IMR-90 (cell line): ENCODE results near the gene ACAA2. TPM values are rescaled to one million over a fixed set of nuclear protein-coding genes. Genes with fewer than 3 reads are reported as not detected.

Source experiments
- ATAC-seq: fragments of 200-7000 bp; cut with Tn5 transposase; 2 replicates; pipeline ENCODE4 v1.9.1; 2020; ENCODE audit warnings: low read depth, mild to moderate bottlenecking, moderate library complexity
- BruUV-seq: library from RNA; stranded (reverse); fragments of 400-500 nt; replicated peaks from 2 replicates; lab custom pipeline; 2021; lab: Mats Ljungman, UMichigan
- CTCF ChIA-PET: fragments of 300-600 bp; formaldehyde crosslinking; extraction: SDS; loops from one replicate; lab custom pipeline; 2021; ENCODE audit warnings: antibody characterized with exemption; lab: Yijun Ruan, JAX
- POLR2A ChIA-PET: fragments of 300-600 bp; sonication (Branson Sonifier 250); formaldehyde crosslinking; loops from one replicate; lab custom pipeline; 2022; ENCODE audit warnings: antibody characterized with exemption; ENCODE audit not compliant: unreplicated experiment; lab: Charles Lee
- DNase-seq: peaks from one replicate; pipeline ENCODE4 v3.0.0; 2013
- H2AFZ ChIP-seq: replicated peaks from 2 replicates; pipeline ENCODE3; 2013; ENCODE audit warnings: low read length, mild to moderate bottlenecking; ENCODE audit not compliant: poor library complexity
- H2AK5ac ChIP-seq: 2 replicates; pipeline ENCODE4 v1.6.1; 2013; ENCODE audit warnings: low read depth, low read length, inconsistent platforms
- H2AK9ac ChIP-seq: replicated peaks from 2 replicates; pipeline ENCODE3; 2013; ENCODE audit warnings: mild to moderate bottlenecking, low read depth, low read length, moderate library complexity; ENCODE audit not compliant: poor library complexity
- H2BK120ac ChIP-seq: 2 replicates; pipeline ENCODE4 v1.6.1; 2013; ENCODE audit warnings: low read depth, low read length, inconsistent platforms
- H2BK15ac ChIP-seq: 3 replicates; pipeline ENCODE4 v1.6.1; 2013; ENCODE audit warnings: low read depth, low read length, inconsistent platforms
- H2BK20ac ChIP-seq: 2 replicates; pipeline ENCODE4 v1.6.1; 2013; ENCODE audit warnings: low read depth, mild to moderate bottlenecking, inconsistent platforms, low read length, moderate library complexity
- H2BK5ac ChIP-seq: 2 replicates; pipeline ENCODE4 v1.6.1; 2013; ENCODE audit warnings: mild to moderate bottlenecking, low read depth, low read length, inconsistent platforms; ENCODE audit not compliant: poor library complexity, severe bottlenecking
- H3K14ac ChIP-seq: replicated peaks from 2 replicates; pipeline ENCODE4 v1.6.1; 2013; ENCODE audit warnings: low read depth, low read length, inconsistent platforms
- H3K18ac ChIP-seq: 2 replicates; pipeline ENCODE4 v1.6.1; 2013; ENCODE audit warnings: low read depth, low read length, control low read depth
- H3K23ac ChIP-seq: 2 replicates; pipeline ENCODE4 v1.6.1; 2013; ENCODE audit warnings: low read depth, low read length, inconsistent platforms
- H3K27ac ChIP-seq: 2 replicates; pipeline ENCODE4 v1.5.1; 2013; ENCODE audit warnings: mild to moderate bottlenecking, control low read depth, low read length; ENCODE audit not compliant: insufficient read depth
- H3K27me3 ChIP-seq: 2 replicates; pipeline ENCODE4 v1.6.1; 2013; ENCODE audit warnings: low read length; ENCODE audit not compliant: control insufficient read depth, insufficient read depth
- H3K36me3 ChIP-seq: 2 replicates; pipeline ENCODE4 v1.6.1; 2013; ENCODE audit warnings: low read length, mixed read lengths; ENCODE audit not compliant: control insufficient read depth, insufficient read depth
- H3K4ac ChIP-seq: 2 replicates; pipeline ENCODE4 v1.6.1; 2013; ENCODE audit warnings: low read depth, low read length, inconsistent platforms
- H3K4me1 ChIP-seq: 2 replicates; pipeline ENCODE4 v1.6.1; 2013; ENCODE audit warnings: low read length, mixed read lengths; ENCODE audit not compliant: control insufficient read depth, insufficient read depth
- H3K4me2 ChIP-seq: 2 replicates; pipeline ENCODE4 v1.6.1; 2013; ENCODE audit warnings: low read depth, mild to moderate bottlenecking, control low read depth, low read length, moderate library complexity
- H3K4me3 ChIP-seq: 2 replicates; pipeline ENCODE4 v1.5.1; 2013; ENCODE audit warnings: low read depth, mild to moderate bottlenecking, control low read depth, low read length, moderate library complexity; ENCODE audit not compliant: insufficient read depth
- H3K56ac ChIP-seq: 2 replicates; pipeline ENCODE4 v1.6.1; 2013; ENCODE audit warnings: low read length, inconsistent platforms; ENCODE audit not compliant: insufficient read depth; ENCODE audit errors: extremely low read depth
- H3K79me1 ChIP-seq, 2 experiments: 2 replicates each; pipeline ENCODE4 v1.6.1; 2013; ENCODE audit warnings: low read length in 2 of 2, inconsistent platforms in 1 of 2, low read depth in 1 of 2
- H3K9ac ChIP-seq: 2 replicates; pipeline ENCODE4 v1.6.1; 2013; ENCODE audit warnings: low read depth, low read length, control low read depth
- H3K9me1 ChIP-seq: 2 replicates; pipeline ENCODE4 v1.6.1; 2013; ENCODE audit warnings: low read length, inconsistent platforms; ENCODE audit not compliant: insufficient read depth
- H3K9me3 ChIP-seq: 2 replicates; pipeline ENCODE4 v1.6.1; 2013; ENCODE audit warnings: low read length; ENCODE audit not compliant: control insufficient read depth, insufficient read depth
- H4K20me1 ChIP-seq: 2 replicates; pipeline ENCODE4 v1.6.1; 2013; ENCODE audit warnings: low read length, inconsistent platforms; ENCODE audit not compliant: insufficient read depth
- H4K5ac ChIP-seq: 2 replicates; pipeline ENCODE4 v1.6.1; 2013; ENCODE audit warnings: mild to moderate bottlenecking, low read depth, low read length, control low read depth
- H4K8ac ChIP-seq, 2 experiments: 2 replicates each; pipeline ENCODE4 v1.6.1; 2013; ENCODE audit warnings: low read depth in 2 of 2, low read length in 2 of 2, control low read depth in 1 of 2, inconsistent platforms in 1 of 2
- H4K91ac ChIP-seq: 2 replicates; pipeline ENCODE4 v1.6.1; 2013; ENCODE audit warnings: low read depth, low read length, inconsistent platforms; ENCODE audit not compliant: insufficient read depth
- BHLHE40 ChIP-seq: fragments of 150-350 bp; IDR thresholded peaks from 2 replicates; pipeline ENCODE4 v1.6.1; 2016; ENCODE audit warnings: mild to moderate bottlenecking, low read depth, low read length
- CEBPB ChIP-seq: IDR thresholded peaks from 2 replicates; pipeline ENCODE4 v1.6.1; 2012; ENCODE audit warnings: low read depth, low read length, improper control_type of control experiment
- CHD1 ChIP-seq: IDR thresholded peaks from 2 replicates; pipeline ENCODE4 v1.6.1; 2012; ENCODE audit warnings: low read depth, low read length, improper control_type of control experiment
- FOS ChIP-seq: fragments of 150-350 bp; IDR thresholded peaks from 2 replicates; pipeline ENCODE4 v1.6.1; 2016; ENCODE audit warnings: low read depth, low read length
- MAFK ChIP-seq: IDR thresholded peaks from 2 replicates; pipeline ENCODE4 v1.6.1; 2012; ENCODE audit warnings: low read depth, low read length, improper control_type of control experiment
- MAZ ChIP-seq: IDR thresholded peaks from 2 replicates; pipeline ENCODE4 v1.6.1; 2012; ENCODE audit warnings: low read depth, mild to moderate bottlenecking, low read length, improper control_type of control experiment, moderate library complexity, borderline replicate concordance
- MXI1 ChIP-seq: IDR thresholded peaks from 2 replicates; pipeline ENCODE4 v1.6.1; 2012; ENCODE audit warnings: low read depth, mild to moderate bottlenecking, low read length, moderate library complexity, borderline replicate concordance
- NFE2L2 ChIP-seq: fragments of 150-350 bp; IDR thresholded peaks from 2 replicates; pipeline ENCODE4 v1.6.1; 2016; ENCODE audit warnings: low read depth, mild to moderate bottlenecking, low read length
- POLR2A ChIP-seq: IDR thresholded peaks from 2 replicates; pipeline ENCODE4 v1.6.1; 2012; ENCODE audit warnings: mild to moderate bottlenecking, low read depth, low read length
- RAD21 ChIP-seq: IDR thresholded peaks from 2 replicates; pipeline ENCODE4 v1.6.1; 2012; ENCODE audit warnings: low read length, improper control_type of control experiment
- RCOR1 ChIP-seq: IDR thresholded peaks from 2 replicates; pipeline ENCODE4 v1.6.1; 2012; ENCODE audit warnings: mild to moderate bottlenecking, low read length, improper control_type of control experiment; ENCODE audit not compliant: insufficient replicate concordance
- RFX5 ChIP-seq: IDR thresholded peaks from 2 replicates; pipeline ENCODE4 v1.8.0; 2012; ENCODE audit warnings: low read depth, mild to moderate bottlenecking, low read length, moderate library complexity
- SMC3 ChIP-seq: fragments of 150-350 bp; IDR thresholded peaks from 2 replicates; pipeline ENCODE4 v1.6.1; 2016; ENCODE audit warnings: low read depth, mild to moderate bottlenecking, antibody characterized with exemption, low read length, moderate library complexity
- WGBS, 2 experiments: methylation state at CpG; one replicate each; pipeline versions ENCODE4 v1.1.5 to v1.1.7; 2013; ENCODE audit warnings: missing lambda C conversion rate in 2 of 2; ENCODE audit not compliant: insufficient read length in 1 of 2; ENCODE audit errors: extremely low coverage in 2 of 2; 5-methylcytosine and 5-hydroxymethylcytosine counted together
- dilution Hi-C: fragments of 300-500 bp; cut with HindIII; formaldehyde crosslinking; loops from one replicate; pipeline ENCODE4 v1.14.3; 2018; ENCODE audit warnings: low sequenced_read_pairs; ENCODE audit not compliant: unreplicated experiment
- in situ Hi-C: fragments of 300-500 bp; cut with MboI; formaldehyde crosslinking; loops from 3 replicates; pipeline ENCODE4 v1.14.3; 2019; ENCODE audit warnings: low sequenced_read_pairs, inconsistent platforms, mixed read lengths
- intact Hi-C: fragments of 100-400 bp; cut with micrococcal nuclease; formaldehyde crosslinking; loops from 2 replicates; pipeline ENCODE4 v1.10.0; 2022
- polyA plus RNA-seq, 3 experiments: library from polyadenylated mRNA; depleted of rRNA; stranded (reverse); fragments of >200 nt; gene quantifications; 2 replicates each; pipeline ENCODE4 v1.2.3, GENCODE V29; 2012; ENCODE audit warnings: low replicate concordance in 1 of 3
- total RNA-seq: library from RNA; depleted of rRNA; stranded (reverse); fragments of >200 nt; gene quantifications from 2 replicates; pipeline ENCODE4 v1.2.3, GENCODE V29; 2012
- TF ChIP-seq, protein P1 (sequence below): fragments of 150-350 bp; IDR thresholded peaks from 2 replicates; pipeline ENCODE4 v1.6.1; 2017; ENCODE audit warnings: mild to moderate bottlenecking, antibody characterized with exemption, low read length, low read depth
- TF ChIP-seq, protein P2 (sequence below): conservative IDR thresholded peaks from 2 replicates; pipeline ENCODE4 v1.5.1; 2012; ENCODE audit warnings: mild to moderate bottlenecking, low read depth, low read length, improper control_type of control experiment
- TF ChIP-seq, protein P3 (sequence below): fragments of 150-350 bp; IDR thresholded peaks from 2 replicates; pipeline ENCODE4 v1.6.1; 2016; ENCODE audit warnings: low read depth, mild to moderate bottlenecking, low read length, moderate library complexity, borderline replicate concordance

Gene ACAA2
- total and polyA plus RNA-seq, 2 of the 4 experiments (the other 2 are of a cell fraction), result 24.4 to 61.5 TPM

DNA sequence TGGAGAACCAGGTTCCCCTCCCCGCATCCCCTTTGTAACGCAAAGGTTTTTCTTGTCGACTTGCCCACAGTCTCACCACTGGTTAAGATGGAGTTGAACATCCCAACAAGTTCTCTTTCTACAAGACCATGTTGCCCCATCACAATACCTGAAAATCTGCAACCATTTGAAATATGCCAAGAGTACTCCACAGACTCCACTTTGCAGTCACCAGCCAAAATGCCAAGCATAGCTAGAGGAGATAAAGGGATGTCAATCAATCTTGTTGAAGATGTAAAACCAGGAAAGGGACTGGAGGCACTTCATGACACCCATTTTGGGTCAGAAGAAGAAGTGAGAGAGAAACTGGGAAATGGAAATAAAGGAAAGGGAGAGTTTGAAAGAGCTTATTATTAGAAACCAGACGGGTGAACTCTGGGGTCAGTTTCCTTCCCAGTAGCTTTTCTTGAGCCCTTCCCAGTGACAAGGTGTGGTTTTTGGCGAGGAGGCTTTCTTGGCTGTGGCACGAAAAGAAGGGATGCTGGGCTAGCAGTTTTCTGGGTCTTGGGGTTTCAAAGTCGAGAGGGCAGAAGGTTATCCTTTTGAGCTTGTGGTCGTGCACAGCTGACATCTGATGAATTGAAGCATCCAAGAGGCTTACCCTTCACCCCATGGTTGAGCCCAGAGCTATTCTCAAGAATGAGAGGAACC is 79.3 kb downstream of the ACAA2 start:
- no peak overlapping the region for H2BK15ac ChIP-seq
- no peak overlapping the region for H2AK9ac ChIP-seq
- TF ChIP-seq MAFK, result no peak
- TF ChIP-seq MAZ, result no peak
- TF ChIP-seq, protein P1, sequence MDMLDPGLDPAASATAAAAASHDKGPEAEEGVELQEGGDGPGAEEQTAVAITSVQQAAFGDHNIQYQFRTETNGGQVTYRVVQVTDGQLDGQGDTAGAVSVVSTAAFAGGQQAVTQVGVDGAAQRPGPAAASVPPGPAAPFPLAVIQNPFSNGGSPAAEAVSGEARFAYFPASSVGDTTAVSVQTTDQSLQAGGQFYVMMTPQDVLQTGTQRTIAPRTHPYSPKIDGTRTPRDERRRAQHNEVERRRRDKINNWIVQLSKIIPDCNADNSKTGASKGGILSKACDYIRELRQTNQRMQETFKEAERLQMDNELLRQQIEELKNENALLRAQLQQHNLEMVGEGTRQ, result no peak
- TF ChIP-seq NFE2L2, result no peak
- no peak for TF ChIP-seq CHD1
- no peak for TF ChIP-seq FOS
- TF ChIP-seq SMC3, result no peak
- TF ChIP-seq CEBPB, result no peak
- TF ChIP-seq RAD21, result no peak
- TF ChIP-seq, protein P2, sequence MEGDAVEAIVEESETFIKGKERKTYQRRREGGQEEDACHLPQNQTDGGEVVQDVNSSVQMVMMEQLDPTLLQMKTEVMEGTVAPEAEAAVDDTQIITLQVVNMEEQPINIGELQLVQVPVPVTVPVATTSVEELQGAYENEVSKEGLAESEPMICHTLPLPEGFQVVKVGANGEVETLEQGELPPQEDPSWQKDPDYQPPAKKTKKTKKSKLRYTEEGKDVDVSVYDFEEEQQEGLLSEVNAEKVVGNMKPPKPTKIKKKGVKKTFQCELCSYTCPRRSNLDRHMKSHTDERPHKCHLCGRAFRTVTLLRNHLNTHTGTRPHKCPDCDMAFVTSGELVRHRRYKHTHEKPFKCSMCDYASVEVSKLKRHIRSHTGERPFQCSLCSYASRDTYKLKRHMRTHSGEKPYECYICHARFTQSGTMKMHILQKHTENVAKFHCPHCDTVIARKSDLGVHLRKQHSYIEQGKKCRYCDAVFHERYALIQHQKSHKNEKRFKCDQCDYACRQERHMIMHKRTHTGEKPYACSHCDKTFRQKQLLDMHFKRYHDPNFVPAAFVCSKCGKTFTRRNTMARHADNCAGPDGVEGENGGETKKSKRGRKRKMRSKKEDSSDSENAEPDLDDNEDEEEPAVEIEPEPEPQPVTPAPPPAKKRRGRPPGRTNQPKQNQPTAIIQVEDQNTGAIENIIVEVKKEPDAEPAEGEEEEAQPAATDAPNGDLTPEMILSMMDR, result no peak
- no peak for TF ChIP-seq RFX5
- TF ChIP-seq, protein P3, sequence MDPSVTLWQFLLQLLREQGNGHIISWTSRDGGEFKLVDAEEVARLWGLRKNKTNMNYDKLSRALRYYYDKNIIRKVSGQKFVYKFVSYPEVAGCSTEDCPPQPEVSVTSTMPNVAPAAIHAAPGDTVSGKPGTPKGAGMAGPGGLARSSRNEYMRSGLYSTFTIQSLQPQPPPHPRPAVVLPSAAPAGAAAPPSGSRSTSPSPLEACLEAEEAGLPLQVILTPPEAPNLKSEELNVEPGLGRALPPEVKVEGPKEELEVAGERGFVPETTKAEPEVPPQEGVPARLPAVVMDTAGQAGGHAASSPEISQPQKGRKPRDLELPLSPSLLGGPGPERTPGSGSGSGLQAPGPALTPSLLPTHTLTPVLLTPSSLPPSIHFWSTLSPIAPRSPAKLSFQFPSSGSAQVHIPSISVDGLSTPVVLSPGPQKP, result no peak
- no peak for TF ChIP-seq BHLHE40
- no peak for TF ChIP-seq RCOR1
- no peak for TF ChIP-seq POLR2A
- TF ChIP-seq MXI1, result no peak
- dilution Hi-C loops (no loop called here), in situ Hi-C loops (no loop called here), intact Hi-C loops (no loop called here)
- no peak overlapping the region for H3K9ac ChIP-seq
- DNase-seq (no peak), ATAC-seq (no peak)
- H4K20me1 ChIP-seq, result no peaks in the 10 kb centered on the region
- 89% methylated on average over 1 of the region's 8 CpGs; no CpG with 5 or more reads in 1 of the 2 experiments for WGBS, 2 experiments
- no peaks in the 10 kb centered on the region for H3K9me3 ChIP-seq
- peaks cover 14% of the 10 kb centered on the region for H3K27me3 ChIP-seq
- H4K5ac ChIP-seq, result no peak overlapping the region
- no peak overlapping the region for H4K8ac ChIP-seq
- H3K56ac ChIP-seq, result no peak overlapping the region
- ChIA-PET POLR2A (no interaction called here), CTCF (interaction anchor here (0.6 kb wide), 1 partner anchor 17 kb away, joined by 5 read pairs; no protein-coding TSS in a partner anchor)
- H3K4ac ChIP-seq, result no peak overlapping the region
- H3K4me2 ChIP-seq, result no peak overlapping the region
- no peak overlapping the region for H3K23ac ChIP-seq
- H3K27ac ChIP-seq, result no peak overlapping the region
- H2AK5ac ChIP-seq, result no peak overlapping the region
- no peak overlapping the region for H3K18ac ChIP-seq
- no TSS peak for BruUV-seq
- no peak overlapping the region for H2AFZ ChIP-seq
- no peaks in the 10 kb centered on the region for H3K9me1 ChIP-seq
- H2BK120ac ChIP-seq, result no peak overlapping the region
- H3K4me1 ChIP-seq, result peaks cover 12% of the 10 kb centered on the region
- H4K91ac ChIP-seq, result no peak overlapping the region
- no peak overlapping the region for H3K4me3 ChIP-seq
- H2BK5ac ChIP-seq, result no peak overlapping the region
- no peak overlapping the region for H3K14ac ChIP-seq
- H3K79me1 ChIP-seq, result no peaks in the 10 kb centered on the region
- H2BK20ac ChIP-seq, result no peak overlapping the region; the same call in 1 of the 2 replicates
- no peaks in the 10 kb centered on the region for H3K36me3 ChIP-seq
